Right lobe of liver (tissue), 4 donors: ENCODE results near the gene EWSR1.

ENCODE experiments used
- CTCF ChIP-seq, 4 donors: fragments of 200-600 bp in 3 of 4; fragments of 450-650 bp in 1 of 4; IDR thresholded peaks; one replicate each; pipeline versions ENCODE4 v1.5.1 to v1.8.0; 2016 to 2022; ENCODE audit warnings: antibody characterized with exemption in 4 of 4, mild to moderate bottlenecking in 2 of 4
- POLR2A ChIP-seq: fragments of 450-650 bp; IDR thresholded peaks from one replicate; pipeline ENCODE4 v1.6.1; 2017; ENCODE audit warnings: antibody characterized with exemption, mild to moderate bottlenecking
- donor health status: DM: no; HTN: no; CAD: no.
- donor health status: DM: no; HTN: no; CAD: no.
- donor health status: DM: no; HTN: yes; CAD: no.

DNA sequence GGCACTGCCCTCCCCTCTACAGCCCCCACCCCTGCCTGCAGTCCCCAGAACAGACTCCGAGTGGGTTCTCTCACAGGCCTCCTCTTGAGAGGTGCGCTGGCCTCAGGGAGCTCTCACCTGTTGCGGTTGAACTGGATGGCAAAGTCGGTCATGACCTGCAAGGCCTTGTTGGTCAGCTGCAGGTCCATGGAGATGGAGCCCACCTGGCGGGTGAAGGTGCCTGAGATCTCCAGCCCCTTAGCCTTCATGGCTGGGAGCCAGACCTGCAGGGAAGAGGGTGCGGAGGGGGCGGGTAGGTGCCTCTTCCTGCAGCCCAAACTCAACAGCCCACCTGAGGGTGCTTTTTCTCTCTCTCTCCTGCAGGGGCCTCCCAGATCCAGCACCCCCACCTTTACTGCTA, 66.1 kb downstream of the EWSR1 start:
- TF ChIP-seq CTCF (IDR thresholded peaks at IDR 0.05) (no peak), POLR2A (no peak)
